Hepatocyte (in vitro differentiated cells): Measurements from ENCODE around the gene CASKIN2. TPM values are rescaled to one million over a fixed set of nuclear protein-coding genes. Genes with fewer than 3 reads are reported as not detected.

Experiments used
- DNase-seq: peaks from one replicate; pipeline ENCODE4 v3.0.0-alpha.2; 2016; ENCODE audit warnings: low spot score
- H2AFZ ChIP-seq: fragments of 200-600 bp; sonication (generic); 2 replicates; pipeline ENCODE4 v1.6.0; 2016; ENCODE audit warnings: antibody characterized with exemption, mild to moderate bottlenecking
- H3K27ac ChIP-seq: fragments of 200-600 bp; sonication (generic); 2 replicates; pipeline ENCODE4 v1.5.1; 2016; ENCODE audit warnings: mild to moderate bottlenecking
- H3K27me3 ChIP-seq: fragments of 200-600 bp; sonication (generic); 2 replicates; pipeline ENCODE4 v1.6.1; 2016
- H3K36me3 ChIP-seq: fragments of 200-600 bp; sonication (generic); replicated peaks from 2 replicates; pipeline ENCODE4 v1.5.1; 2016; ENCODE audit warnings: low read depth; ENCODE audit not compliant: insufficient read depth
- H3K4me1 ChIP-seq: fragments of 200-600 bp; sonication (generic); 2 replicates; pipeline ENCODE4 v1.5.1; 2016; ENCODE audit warnings: mild to moderate bottlenecking, moderate library complexity; ENCODE audit not compliant: insufficient read depth
- H3K4me2 ChIP-seq: fragments of 200-600 bp; sonication (generic); 2 replicates; pipeline ENCODE4 v1.6.0; 2016
- H3K4me3 ChIP-seq: fragments of 200-600 bp; sonication (generic); 2 replicates; pipeline ENCODE4 v1.5.1; 2016; ENCODE audit warnings: mild to moderate bottlenecking
- H3K79me2 ChIP-seq: fragments of 200-600 bp; sonication (generic); 2 replicates; pipeline ENCODE4 v1.6.0; 2017; ENCODE audit warnings: mild to moderate bottlenecking
- H3K9me2 ChIP-seq: fragments of 200-600 bp; sonication (generic); replicated peaks from 2 replicates; pipeline ENCODE4 v1.6.0; 2017; ENCODE audit warnings: mild to moderate bottlenecking; ENCODE audit not compliant: insufficient read depth
- H3K9me3 ChIP-seq: fragments of 200-600 bp; sonication (generic); 2 replicates; pipeline ENCODE4 v1.5.1; 2016; ENCODE audit warnings: low read depth, mild to moderate bottlenecking
- H4K20me1 ChIP-seq: fragments of 200-600 bp; sonication (generic); 2 replicates; pipeline ENCODE4 v1.6.0; 2016; ENCODE audit warnings: mild to moderate bottlenecking; ENCODE audit not compliant: insufficient read depth, poor library complexity, severe bottlenecking
- CTCF ChIP-seq: fragments of 200-600 bp; sonication (generic); IDR thresholded peaks from 2 replicates; pipeline ENCODE4 v1.5.1; 2016; ENCODE audit warnings: antibody characterized with exemption, mild to moderate bottlenecking; ENCODE audit not compliant: poor library complexity
- EZH2 ChIP-seq: fragments of 200-600 bp; sonication (generic); IDR thresholded peaks from 2 replicates; pipeline ENCODE4 v1.6.1; 2016; ENCODE audit warnings: antibody characterized with exemption, mild to moderate bottlenecking, borderline replicate concordance
- EZH2phosphoT487 ChIP-seq: fragments of 200-600 bp; sonication (generic); IDR thresholded peaks from one replicate; pipeline ENCODE4 v1.6.1; 2018; ENCODE audit warnings: antibody characterized with exemption, mild to moderate bottlenecking, low read depth, moderate library complexity; ENCODE audit not compliant: unreplicated experiment, severe bottlenecking
- WGBS: methylation state at CpG from one replicate; pipeline ENCODE4 v1.1.6; 2016; ENCODE audit warnings: low lambda C conversion rate; ENCODE audit errors: missing lambda C conversion rate; 5-methylcytosine and 5-hydroxymethylcytosine counted together
- polyA plus RNA-seq: library from polyadenylated mRNA; unstranded; fragments of >200 nt; fragmentation: Nextera tagmentation; extraction: Ambion mirVana; gene quantifications from 2 replicates; pipeline ENCODE4 v1.2.1, GENCODE V29; 2016
- total RNA-seq: library from RNA; depleted of rRNA; stranded (reverse); fragments of >200 nt; gene quantifications from 2 replicates; pipeline ENCODE4 v1.2.3, GENCODE V29; 2014

The CASKIN2 gene
- total and polyA plus RNA-seq, 2 experiments from 2014 or later, result 9.8 to 16.2 TPM

GRCh38 chr17:75516255-75516618 lies 900 bp upstream of the CASKIN2 start, which contains the start of gene TSEN54:
Gene TSEN54 (plus strand): TSS chr17:75516528. CDS start chr17:75516561, 33 bp downstream.
- Histone ChIP-seq H3K79me2 (peaks cover 66% of the 10 kb centered on the region), H2AFZ (peak within 1 kb of the TSS; percentile 99), H3K4me3 (peak within 1 kb of the TSS; percentile 100), H3K27ac (peak within 1 kb of the TSS; percentile 92), H3K27me3 (no peaks in the 10 kb centered on the region), H3K36me3 (no peaks in the 10 kb centered on the region), H3K4me2 (peak within 1 kb of the TSS; percentile 100), H3K9me3 (no peaks in the 10 kb centered on the region), H3K4me1 (peaks cover 43% of the 10 kb centered on the region), H4K20me1 (peaks cover 18% of the 10 kb centered on the region), H3K9me2 (no peaks in the 10 kb centered on the region)
- DNase-seq, result peak; percentile 96
- TF ChIP-seq CTCF, result no peak
- no peak for TF ChIP-seq EZH2
- TF ChIP-seq EZH2phosphoT487, result no peak
- 1% methylated on average over 10 of the region's 45 CpGs for WGBS

- Histone ChIP-seq H4K20me1 (peaks cover 18% of the 10 kb centered on the region), H3K4me3 (peak overlapping the region; percentile 59), H3K27ac (peak overlapping the region; percentile 82), H3K4me1 (peaks cover 45% of the 10 kb centered on the region), H3K4me2 (peak overlapping the region; percentile 100), H3K27me3 (no peaks in the 10 kb centered on the region), H3K79me2 (peaks cover 77% of the 10 kb centered on the region), H3K36me3 (no peaks in the 10 kb centered on the region), H3K9me3 (no peaks in the 10 kb centered on the region), H2AFZ (peak overlapping the region; percentile 48), H3K9me2 (no peaks in the 10 kb centered on the region)
- under 1% methylated on average over 36 of the region's 50 CpGs for WGBS
- DNase-seq, result peak; percentile 49
- TF ChIP-seq EZH2, result no peak
- no peak for TF ChIP-seq CTCF
- TF ChIP-seq EZH2phosphoT487, result no peak
These were observed 330 bp downstream of the CASKIN2 start for GRCh38 chr17:75514919-75515495.

- 17% methylated on average over 13 of the region's 15 CpGs for WGBS
- TF ChIP-seq CTCF (no peak), EZH2phosphoT487 (no peak), EZH2 (no peak)
- Histone ChIP-seq H3K9me2 (no peaks in the 10 kb centered on the region), H3K79me2 (peaks cover 80% of the 10 kb centered on the region), H3K36me3 (no peaks in the 10 kb centered on the region), H3K27ac (peak overlapping the region; percentile 82), H4K20me1 (peaks cover 22% of the 10 kb centered on the region), H3K4me1 (peaks cover 45% of the 10 kb centered on the region), H3K9me3 (no peaks in the 10 kb centered on the region), H2AFZ (peak overlapping the region; percentile 48), H3K4me3 (peak overlapping the region; percentile 59), H3K27me3 (no peaks in the 10 kb centered on the region), H3K4me2 (peak overlapping the region; percentile 100)
- DNase-seq, result peak; percentile 50
These were observed 928 bp downstream of the CASKIN2 start for GRCh38 chr17:75514299-75514918.
